Measurements from ENCODE around the gene HRAS. TPM values are rescaled to one million over a fixed set of nuclear protein-coding genes. Genes with fewer than 3 reads are reported as not detected.
"Not testable (repeated sequence)": the region's sequence is repeated elsewhere in the genome, so short reads cannot be mapped to it uniquely, and the experiment has no call there.

HRAS gene
- total RNA-seq, 2 donors from 2014 or later, result 64.8 to 68.2 TPM

DNA sequence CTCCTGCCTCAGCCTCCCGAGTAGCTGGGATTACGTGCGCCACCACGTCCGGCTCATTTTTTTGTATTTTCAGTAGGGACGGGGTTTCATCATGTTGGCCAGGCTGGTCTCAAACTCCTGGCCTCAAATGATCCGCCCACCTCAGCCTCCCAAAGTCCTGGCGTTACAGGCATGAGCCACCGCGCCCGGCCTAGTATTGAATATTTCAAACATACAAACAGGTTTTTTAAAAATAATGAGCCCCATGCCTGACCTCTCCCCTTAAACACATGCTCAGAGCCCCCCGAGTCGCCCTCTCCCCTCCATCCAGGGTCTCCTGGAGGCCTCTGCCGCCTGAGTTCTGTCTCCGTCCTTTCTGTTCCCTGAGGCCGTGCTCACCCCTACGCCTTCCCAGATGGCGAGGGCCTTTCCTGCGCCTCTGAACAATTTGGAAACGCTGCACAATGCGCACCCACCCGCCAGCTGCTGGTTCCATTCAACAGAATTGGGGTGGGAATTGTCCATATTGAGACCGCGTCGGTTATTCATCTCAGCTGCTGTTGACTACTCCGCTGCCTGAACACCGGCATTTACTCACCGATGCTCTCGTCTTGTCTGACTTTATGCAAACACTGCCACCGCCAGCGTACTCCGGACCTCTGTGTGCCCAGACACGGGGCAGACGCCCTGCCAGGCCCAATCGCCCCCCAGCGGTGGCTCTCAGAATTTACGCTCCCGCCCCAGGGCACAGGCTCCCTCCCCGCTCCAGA, 14.8 kb downstream of the HRAS start:
- H3K27ac Mint-ChIP-seq, result no peak overlapping the region
- H3K4me3 ChIP-seq (ENCODE audit: low read length), result no peak overlapping the region
- no peak for DNase-seq
- TF ChIP-seq, protein P1, sequence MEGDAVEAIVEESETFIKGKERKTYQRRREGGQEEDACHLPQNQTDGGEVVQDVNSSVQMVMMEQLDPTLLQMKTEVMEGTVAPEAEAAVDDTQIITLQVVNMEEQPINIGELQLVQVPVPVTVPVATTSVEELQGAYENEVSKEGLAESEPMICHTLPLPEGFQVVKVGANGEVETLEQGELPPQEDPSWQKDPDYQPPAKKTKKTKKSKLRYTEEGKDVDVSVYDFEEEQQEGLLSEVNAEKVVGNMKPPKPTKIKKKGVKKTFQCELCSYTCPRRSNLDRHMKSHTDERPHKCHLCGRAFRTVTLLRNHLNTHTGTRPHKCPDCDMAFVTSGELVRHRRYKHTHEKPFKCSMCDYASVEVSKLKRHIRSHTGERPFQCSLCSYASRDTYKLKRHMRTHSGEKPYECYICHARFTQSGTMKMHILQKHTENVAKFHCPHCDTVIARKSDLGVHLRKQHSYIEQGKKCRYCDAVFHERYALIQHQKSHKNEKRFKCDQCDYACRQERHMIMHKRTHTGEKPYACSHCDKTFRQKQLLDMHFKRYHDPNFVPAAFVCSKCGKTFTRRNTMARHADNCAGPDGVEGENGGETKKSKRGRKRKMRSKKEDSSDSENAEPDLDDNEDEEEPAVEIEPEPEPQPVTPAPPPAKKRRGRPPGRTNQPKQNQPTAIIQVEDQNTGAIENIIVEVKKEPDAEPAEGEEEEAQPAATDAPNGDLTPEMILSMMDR (conservative IDR thresholded peaks at IDR 0.05), result peak; percentile 52
- H3K27me3 ChIP-seq (ENCODE audit: control insufficient read depth, insufficient read depth, low read length, poor library complexity, severe bottlenecking), result no peaks in the 10 kb centered on the region
- H3K4me3 Mint-ChIP-seq, result no peak overlapping the region
- no peaks in the 10 kb centered on the region for H3K4me1 Mint-ChIP-seq
- WGBS, 2 experiments (ENCODE audit: insufficient coverage in 1 of 2, insufficient read length in 1 of 2), result 92 to 96% methylated on average over 35 to 39 of the region's 39 CpGs
- peaks cover 40% of the 10 kb centered on the region for H3K9me3 Mint-ChIP-seq
- no peak overlapping the region for H3K27ac ChIP-seq (ENCODE audit: low read depth, low read length)
- H3K36me3 Mint-ChIP-seq (ENCODE audit: low read depth), result peaks cover 16% of the 10 kb centered on the region
- peaks cover 4% of the 10 kb centered on the region for H3K27me3 Mint-ChIP-seq (ENCODE audit: insufficient read depth)
- no peaks in the 10 kb centered on the region for H3K4me1 ChIP-seq (ENCODE audit: control insufficient read depth, insufficient read depth, low read length)
- H3K9ac ChIP-seq (ENCODE audit: extremely low read depth, low read length, poor library complexity, severe bottlenecking), result no peak overlapping the region
- H3K36me3 ChIP-seq (ENCODE audit: control insufficient read depth, insufficient read depth, low read length), result no peaks in the 10 kb centered on the region
- H3K9me3 ChIP-seq (ENCODE audit: control insufficient read depth, low read length), result peaks cover 15% of the 10 kb centered on the region

DNA sequence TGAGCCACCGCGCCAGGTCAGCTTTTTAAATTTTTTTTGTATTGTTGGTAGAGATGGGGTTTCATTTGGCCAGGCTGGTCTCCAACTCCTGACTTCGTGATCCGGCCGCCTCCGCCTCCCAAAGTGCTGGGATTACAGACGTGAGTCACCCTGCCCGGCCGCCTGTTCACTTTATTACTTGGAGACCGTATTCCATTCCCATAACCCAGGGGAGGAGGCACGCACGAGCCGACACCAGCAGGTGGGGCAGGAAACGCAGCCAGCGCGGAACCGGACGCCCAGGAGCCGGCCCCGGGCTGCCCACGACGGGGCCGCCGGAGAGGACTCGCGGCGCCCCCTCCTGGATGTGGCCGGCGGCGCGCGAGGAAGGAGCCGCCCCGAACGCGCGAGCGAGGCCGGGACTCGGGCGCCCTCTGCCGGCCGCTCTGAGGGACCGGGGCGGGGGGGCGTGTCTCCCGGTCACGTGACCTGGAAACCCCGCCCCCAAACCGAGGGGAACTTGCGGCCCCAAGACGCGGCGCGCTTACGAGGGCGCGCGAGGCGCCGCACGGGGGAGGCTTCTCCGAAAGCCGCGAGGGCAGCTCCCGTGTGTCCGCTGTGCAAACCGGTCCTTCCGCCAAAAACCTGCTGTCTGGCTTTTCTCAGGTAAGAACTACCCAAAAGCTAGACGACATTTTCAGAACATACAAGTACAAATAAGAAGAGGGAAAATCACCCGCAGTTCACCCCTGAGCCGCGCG, 16.7 kb downstream of the HRAS start:
- TF ChIP-seq, protein P1 (conservative IDR thresholded peaks at IDR 0.05), result peak; percentile 100
- H3K36me3 Mint-ChIP-seq (ENCODE audit: low read depth), result peaks cover 28% of the 10 kb centered on the region
- no peak overlapping the region for H3K27ac ChIP-seq (ENCODE audit: low read depth, low read length)
- H3K9me3 Mint-ChIP-seq, result peaks cover 37% of the 10 kb centered on the region
- H3K27ac Mint-ChIP-seq, result no peak overlapping the region
- H3K9me3 ChIP-seq (ENCODE audit: control insufficient read depth, low read length), result peaks cover 15% of the 10 kb centered on the region
- H3K4me1 ChIP-seq (ENCODE audit: control insufficient read depth, insufficient read depth, low read length), result no peaks in the 10 kb centered on the region
- H3K4me3 ChIP-seq (ENCODE audit: low read length), result peak overlapping the region; percentile 56
- peaks cover 4% of the 10 kb centered on the region for H3K27me3 Mint-ChIP-seq (ENCODE audit: insufficient read depth)
- H3K4me1 Mint-ChIP-seq, result no peaks in the 10 kb centered on the region
- H3K27me3 ChIP-seq (ENCODE audit: control insufficient read depth, insufficient read depth, low read length, poor library complexity, severe bottlenecking), result no peaks in the 10 kb centered on the region
- H3K9ac ChIP-seq (ENCODE audit: extremely low read depth, low read length, poor library complexity, severe bottlenecking), result no peak overlapping the region
- WGBS, 2 experiments (ENCODE audit: insufficient coverage in 1 of 2, insufficient read length in 1 of 2), result 35 to 58% methylated on average over 38 to 74 of the region's 74 CpGs
- peak; percentile 92 for DNase-seq
- H3K4me3 Mint-ChIP-seq, result no peak overlapping the region
- H3K36me3 ChIP-seq (ENCODE audit: control insufficient read depth, insufficient read depth, low read length), result peaks cover 10% of the 10 kb centered on the region

DNA sequence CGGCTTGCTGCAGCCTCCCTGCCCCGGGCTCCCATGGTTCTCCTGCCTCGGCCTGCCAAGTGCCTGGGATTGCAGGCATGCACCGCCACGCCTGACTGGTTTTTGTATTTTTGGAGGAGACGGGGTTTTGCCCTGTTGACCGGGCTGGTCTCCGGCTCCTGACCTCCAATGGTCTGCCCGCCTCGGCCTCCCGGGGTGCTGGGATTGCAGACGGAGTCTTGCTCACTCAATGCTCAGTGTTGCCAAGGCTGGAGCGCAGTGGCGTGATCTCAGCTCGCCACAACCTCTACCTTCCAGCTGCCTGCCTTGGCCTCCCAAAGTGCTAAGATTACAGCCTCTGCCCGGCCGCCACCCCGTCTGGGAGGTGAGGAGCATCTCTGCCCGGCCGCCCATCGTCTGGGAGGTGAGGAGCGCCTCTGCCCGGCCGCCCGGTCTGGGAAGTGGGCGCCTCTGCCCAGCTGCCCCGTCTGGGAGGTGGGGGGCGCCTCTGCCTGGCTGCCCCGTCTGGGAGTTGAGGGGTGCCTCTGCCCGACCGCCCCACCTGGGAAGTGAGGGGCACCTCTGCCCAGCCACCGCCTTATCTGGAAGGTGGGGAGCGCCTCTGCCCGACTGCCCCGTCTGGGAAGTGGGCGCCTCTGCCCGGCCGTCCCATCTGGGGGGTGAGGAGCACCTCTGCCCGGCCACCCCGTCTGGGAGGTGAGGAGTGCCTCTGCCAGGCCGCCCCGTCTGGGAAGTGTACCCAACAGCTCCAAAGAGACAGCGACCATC, 18.3 kb downstream of the HRAS start:
- not testable (repeated sequence) for H3K27me3 Mint-ChIP-seq (ENCODE audit: insufficient read depth); H3K4me3 Mint-ChIP-seq; DNase-seq; H3K27me3 ChIP-seq (ENCODE audit: control insufficient read depth, insufficient read depth, low read length, poor library complexity, severe bottlenecking); H3K27ac ChIP-seq (ENCODE audit: low read depth, low read length); H3K36me3 ChIP-seq (ENCODE audit: control insufficient read depth, insufficient read depth, low read length); H3K4me1 ChIP-seq (ENCODE audit: control insufficient read depth, insufficient read depth, low read length); H3K27ac Mint-ChIP-seq; H3K9ac ChIP-seq (ENCODE audit: extremely low read depth, low read length, poor library complexity, severe bottlenecking); H3K4me3 ChIP-seq (ENCODE audit: low read length); H3K4me1 Mint-ChIP-seq
- H3K9me3 Mint-ChIP-seq, result peaks cover 37% of the 10 kb centered on the region
- peaks cover 39% of the 10 kb centered on the region for H3K36me3 Mint-ChIP-seq (ENCODE audit: low read depth)
- peaks cover 15% of the 10 kb centered on the region for H3K9me3 ChIP-seq (ENCODE audit: control insufficient read depth, low read length)
- WGBS, 2 experiments (ENCODE audit: insufficient coverage in 1 of 2, insufficient read length in 1 of 2), result 95 to 97% methylated on average over 20 to 43 of the region's 43 CpGs
